ENCODE data around the gene PPP1R1A. TPM values are rescaled to one million over a fixed set of nuclear protein-coding genes. Genes with fewer than 3 reads are reported as not detected.

PPP1R1A gene, protein sequence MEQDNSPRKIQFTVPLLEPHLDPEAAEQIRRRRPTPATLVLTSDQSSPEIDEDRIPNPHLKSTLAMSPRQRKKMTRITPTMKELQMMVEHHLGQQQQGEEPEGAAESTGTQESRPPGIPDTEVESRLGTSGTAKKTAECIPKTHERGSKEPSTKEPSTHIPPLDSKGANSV
- total RNA-seq: not detected
- polyA plus RNA-seq: not detected
- total RNA-seq: 0 reads per million in 6 experiments

DNA sequence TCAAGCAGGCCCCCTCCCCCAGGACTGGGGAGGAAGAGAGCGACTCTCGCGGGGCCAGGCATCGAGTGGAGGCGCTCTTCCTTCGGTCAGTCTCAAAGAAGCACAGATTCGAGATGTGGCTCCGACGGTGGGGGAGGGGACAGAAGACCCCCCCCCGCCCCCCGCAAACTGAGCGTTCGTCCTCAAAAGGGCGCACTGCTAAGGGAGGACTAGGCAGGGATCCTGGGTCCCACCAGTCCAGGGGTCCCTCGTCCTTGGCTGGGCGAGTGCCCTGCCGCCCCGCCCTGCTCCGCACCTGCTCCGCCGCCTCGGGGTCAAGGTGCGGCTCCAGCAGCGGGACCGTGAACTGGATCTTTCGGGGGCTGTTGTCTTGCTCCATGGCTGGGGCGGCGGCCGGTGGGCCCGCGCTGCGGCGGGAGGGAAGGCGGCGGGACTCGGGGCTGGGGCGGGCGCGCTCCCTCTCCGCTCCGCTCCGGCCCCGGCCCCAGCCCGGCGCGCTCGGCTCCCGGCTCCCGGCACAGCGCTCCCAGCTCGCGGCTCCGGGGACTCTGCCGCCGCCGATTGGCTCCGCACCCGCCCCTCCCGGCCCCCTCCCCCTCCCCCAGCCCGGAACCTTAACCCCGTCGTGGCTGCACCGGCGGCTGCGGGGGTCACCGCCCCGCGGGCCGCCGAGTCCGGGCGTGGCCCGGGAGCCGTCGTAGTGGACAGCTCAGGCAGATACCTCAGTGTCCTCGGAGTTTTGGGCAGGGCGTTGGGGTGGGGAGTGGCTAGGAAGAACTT lies at the start of gene PPP1R1A:
PPP1R1A (minus strand) TSS at position 550 of the 780 bp plus-strand sequence; CDS start at position 379, 171 bp downstream.
- DNase-seq (peak in 1 of 10 donors; percentile 14), ATAC-seq (peak; percentile 50 to 63)
- no peaks in the 10 kb centered on the region for H3K36me3 Mint-ChIP-seq
- peak within 1 kb of the TSS; percentile 43 to 81 (median 70) for H3K4me3 Mint-ChIP-seq
- POLR2A ChIA-PET: no interaction called here
- H3K9me3 Mint-ChIP-seq: no peaks in the 10 kb centered on the region
- H3K4me1 Mint-ChIP-seq: peaks cover 7 to 13% (median 10%) of the 10 kb centered on the region in 4 donors
- peaks cover 41 to 78% (median 63%) of the 10 kb centered on the region in 5 donors for H3K27me3 Mint-ChIP-seq
- peak within 1 kb of the TSS in 4 of 10 donors; percentile 20 to 66 (median 58) for H3K27ac Mint-ChIP-seq

DNA sequence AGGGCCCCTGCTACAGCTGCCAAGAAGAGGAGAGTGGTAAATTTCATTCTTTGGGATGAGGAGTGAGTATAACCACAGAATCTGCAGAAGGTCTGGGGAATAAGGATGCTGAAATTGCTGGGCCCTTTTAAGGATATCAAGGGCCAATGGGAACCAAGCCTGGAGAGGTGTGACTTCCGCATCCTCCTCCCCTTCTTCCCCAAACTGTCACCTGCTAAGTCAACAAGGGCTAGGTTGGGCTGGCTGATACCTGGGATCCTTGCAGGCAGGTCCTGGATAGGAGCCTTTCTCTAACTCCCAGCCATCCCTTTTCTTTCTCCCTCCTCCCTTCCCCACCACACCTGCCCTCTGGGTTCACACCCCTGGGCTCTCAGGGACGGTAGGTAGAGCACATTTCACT lies 46.3 kb upstream of the PPP1R1A start, which contains the start of gene LACRT:
LACRT (minus strand) TSS at position 101 of the 400 bp plus-strand sequence; CDS start at position 47, 54 bp downstream.
- H3K27me3 Mint-ChIP-seq: peaks cover 8 to 38% (median 27%) of the 10 kb centered on the region in 5 donors
- H3K4me1 Mint-ChIP-seq: peaks cover 0 to 5% (median 0%) of the 10 kb centered on the region in 4 donors
- ATAC-seq: no peak
- DNase-seq: no peak
- H3K4me3 Mint-ChIP-seq: no peak within 1 kb of the TSS
- H3K27ac Mint-ChIP-seq: peak within 1 kb of the TSS in 2 of 10 donors; percentile 31 to 56
- POLR2A ChIA-PET: no interaction called here
- no peaks in the 10 kb centered on the region for H3K36me3 Mint-ChIP-seq
- no peaks in the 10 kb centered on the region for H3K9me3 Mint-ChIP-seq

DNA sequence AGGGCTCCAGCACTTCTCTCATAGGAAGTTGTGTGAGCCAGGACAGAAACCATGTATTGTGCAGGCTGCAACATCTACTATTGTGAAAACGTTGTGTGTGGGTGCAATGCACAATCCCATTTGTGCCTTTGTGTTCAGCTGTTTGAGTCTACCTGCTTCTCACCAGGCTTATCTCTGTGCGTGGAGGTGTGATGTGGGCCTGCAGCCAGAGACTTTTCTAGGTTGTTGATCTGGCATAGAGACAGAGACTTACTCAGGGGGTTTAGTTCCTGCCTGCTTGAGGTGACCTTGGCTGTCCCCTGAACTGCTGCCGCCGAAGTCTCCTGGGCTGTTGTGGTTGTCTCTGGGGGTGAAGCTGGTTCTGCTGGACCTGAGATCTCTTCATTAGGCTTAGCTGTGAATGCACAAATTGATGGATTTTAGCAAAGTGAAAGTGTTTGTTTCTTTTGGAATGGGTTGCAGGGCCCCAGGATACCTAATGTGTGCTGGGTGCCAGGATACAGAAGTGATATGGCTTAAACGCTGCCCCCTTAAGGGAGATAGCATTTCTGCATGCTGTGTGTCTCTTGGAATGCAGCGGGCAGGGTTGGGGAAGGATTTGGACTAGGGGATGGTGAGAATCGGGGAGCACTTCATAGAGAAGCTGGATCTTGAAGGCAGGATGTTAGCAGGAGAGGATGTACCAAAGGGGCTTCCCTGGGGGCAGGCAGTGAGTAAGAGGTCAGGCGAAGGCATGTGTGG lies 43.7 kb upstream of the PPP1R1A start:
- no peak overlapping the region for H3K4me3 Mint-ChIP-seq
- no peak overlapping the region for H3K27ac Mint-ChIP-seq
- H3K27me3 Mint-ChIP-seq: peaks cover 16 to 57% (median 49%) of the 10 kb centered on the region in 5 donors
- H3K4me1 Mint-ChIP-seq: peaks cover 0 to 5% (median 0%) of the 10 kb centered on the region in 4 donors
- ATAC-seq: no peak
- POLR2A ChIA-PET: no interaction called here
- peaks cover 0 to 10% (median 9%) of the 10 kb centered on the region in 3 donors for H3K36me3 Mint-ChIP-seq
- DNase-seq: no peak
- H3K9me3 Mint-ChIP-seq: peaks cover 5 to 17% (median 8%) of the 10 kb centered on the region in 9 donors

GRCh38 chr12:54631551-54631950 lies 43.1 kb upstream of the PPP1R1A start:
- Mint-ChIP-seq H3K36me3 (peaks cover 6 to 16% (median 12%) of the 10 kb centered on the region in 3 donors), H3K4me3 (no peak overlapping the region), H3K4me1 (peaks cover 0 to 5% (median 0%) of the 10 kb centered on the region in 4 donors), H3K9me3 (peaks cover 5 to 23% (median 13%) of the 10 kb centered on the region in 9 donors), H3K27ac (no peak overlapping the region), H3K27me3 (peaks cover 22 to 64% (median 53%) of the 10 kb centered on the region in 5 donors)
- POLR2A ChIA-PET: no interaction called here
- DNase-seq (no peak), ATAC-seq (no peak)

DNA sequence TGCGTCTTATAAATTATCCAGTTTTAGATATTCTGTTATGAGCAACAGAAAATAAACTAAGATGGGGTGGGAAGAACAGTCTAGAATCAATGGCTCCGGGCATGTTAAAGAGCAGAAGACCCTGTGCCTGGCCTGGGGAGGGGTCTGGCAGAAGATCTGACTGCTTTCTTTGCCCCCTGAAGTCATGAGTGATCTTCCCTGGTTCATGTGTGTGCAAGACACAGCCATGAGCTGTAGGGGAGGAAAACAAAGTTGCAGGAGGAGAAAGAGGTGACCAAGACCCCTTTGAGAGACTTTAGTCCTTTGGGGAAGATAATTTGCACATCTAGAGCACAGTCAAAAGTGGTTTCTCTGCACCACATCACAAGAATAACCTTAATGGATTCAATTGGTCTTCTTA lies 41.5 kb upstream of the PPP1R1A start:
- Mint-ChIP-seq H3K36me3 (peaks cover 7 to 19% (median 12%) of the 10 kb centered on the region in 3 donors), H3K9me3 (peaks cover 5 to 24% (median 15%) of the 10 kb centered on the region in 9 donors), H3K27me3 (peaks cover 33 to 80% (median 53%) of the 10 kb centered on the region in 5 donors), H3K4me3 (no peak overlapping the region), H3K27ac (no peak overlapping the region), H3K4me1 (peaks cover 0 to 5% (median 0%) of the 10 kb centered on the region in 4 donors)
- ATAC-seq (no peak), DNase-seq (no peak)
- POLR2A ChIA-PET: no interaction called here

DNA sequence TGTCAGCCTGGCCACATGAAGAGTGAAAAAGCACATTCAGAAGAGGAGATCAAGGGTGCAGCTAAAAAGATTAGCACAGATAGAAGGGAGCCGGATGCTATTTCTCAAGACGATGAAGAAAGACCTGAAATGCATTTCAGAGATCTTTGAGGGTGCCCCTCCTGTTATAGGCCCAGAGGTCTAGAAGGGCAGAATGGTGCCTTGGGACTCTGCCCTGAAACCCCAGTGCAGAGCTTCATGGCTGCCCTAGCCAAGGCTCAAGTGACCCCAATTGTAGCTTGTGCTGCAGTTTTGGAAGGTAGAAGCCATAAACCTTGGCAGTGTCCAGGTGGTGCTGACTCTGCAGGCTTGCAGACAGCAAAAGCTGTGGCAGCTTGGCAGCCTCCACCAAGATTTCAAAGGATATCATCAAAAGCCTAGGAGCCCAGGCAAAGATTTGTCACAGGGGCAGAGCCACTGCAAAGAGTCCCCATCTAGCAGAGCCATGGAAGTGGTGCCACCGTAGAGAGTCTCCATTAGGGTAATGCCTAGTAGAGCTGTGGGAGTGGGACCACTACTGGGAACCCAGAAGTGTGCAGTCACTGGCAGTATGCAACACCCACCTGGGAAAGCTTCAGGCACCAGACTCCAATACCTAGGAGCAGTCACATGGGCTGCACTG lies 39.9 kb upstream of the PPP1R1A start:
- H3K27ac Mint-ChIP-seq: no peak overlapping the region
- POLR2A ChIA-PET: no interaction called here
- H3K4me3 Mint-ChIP-seq: no peak overlapping the region
- DNase-seq (no peak), ATAC-seq (no peak)
- peaks cover 39 to 82% (median 56%) of the 10 kb centered on the region in 5 donors for H3K27me3 Mint-ChIP-seq
- H3K9me3 Mint-ChIP-seq: peaks cover 5 to 24% (median 15%) of the 10 kb centered on the region in 9 donors
- peaks cover 0 to 5% (median 0%) of the 10 kb centered on the region in 4 donors for H3K4me1 Mint-ChIP-seq
- peaks cover 7 to 19% (median 12%) of the 10 kb centered on the region in 3 donors for H3K36me3 Mint-ChIP-seq

DNA sequence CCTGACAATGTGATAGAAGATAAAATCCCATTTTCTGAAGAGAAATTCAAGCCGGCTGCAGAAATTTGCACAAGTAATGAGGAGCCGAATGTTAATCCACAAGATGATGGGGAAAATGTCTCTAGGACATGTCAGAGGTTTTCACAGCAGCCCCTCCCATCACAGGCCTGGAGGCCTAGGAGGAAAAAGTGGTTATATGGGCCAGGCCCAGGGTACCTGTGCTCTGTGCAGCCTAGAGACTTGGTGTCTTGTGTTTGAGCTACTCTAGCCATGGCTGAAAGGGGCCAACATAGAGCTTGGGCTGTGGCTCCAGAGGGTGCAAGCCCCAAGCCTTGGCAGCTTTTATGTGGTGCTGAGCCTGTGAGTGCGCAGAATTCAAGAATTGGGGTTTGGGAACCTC lies 38.8 kb upstream of the PPP1R1A start:
- Mint-ChIP-seq H3K9me3 (peaks cover 5 to 24% (median 15%) of the 10 kb centered on the region in 9 donors), H3K4me3 (no peak overlapping the region), H3K27ac (no peak overlapping the region), H3K36me3 (peaks cover 7 to 19% (median 12%) of the 10 kb centered on the region in 3 donors), H3K27me3 (peaks cover 40 to 85% (median 61%) of the 10 kb centered on the region in 5 donors), H3K4me1 (peaks cover 0 to 3% (median 0%) of the 10 kb centered on the region in 4 donors)
- no peak for DNase-seq
- ATAC-seq: no peak
- POLR2A ChIA-PET: no interaction called here

DNA sequence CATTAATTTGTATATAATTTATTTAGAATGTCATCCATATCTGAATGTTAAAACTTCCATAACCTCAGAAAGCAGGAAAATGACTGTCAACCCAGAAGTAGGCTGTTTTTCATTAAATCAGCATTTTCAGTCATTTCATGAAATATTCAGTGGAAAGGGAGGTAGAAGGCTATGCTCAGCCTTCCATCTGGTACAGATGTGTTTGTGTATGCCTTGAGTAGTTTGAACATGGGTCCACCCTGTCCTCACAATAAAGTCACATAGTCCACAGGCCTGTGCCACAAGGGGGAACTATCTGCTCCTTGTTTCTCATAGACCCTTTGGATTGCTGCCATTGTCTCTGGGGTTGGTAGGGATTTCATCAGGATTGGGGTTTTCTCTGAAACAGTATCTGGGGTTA lies 37.1 kb upstream of the PPP1R1A start:
- peaks cover 7 to 19% (median 12%) of the 10 kb centered on the region in 3 donors for H3K36me3 Mint-ChIP-seq
- POLR2A ChIA-PET: no interaction called here
- no peaks in the 10 kb centered on the region for H3K4me1 Mint-ChIP-seq
- DNase-seq (no peak), ATAC-seq (no peak)
- no peak overlapping the region for H3K27ac Mint-ChIP-seq
- no peak overlapping the region for H3K4me3 Mint-ChIP-seq
- H3K9me3 Mint-ChIP-seq: peaks cover 5 to 24% (median 15%) of the 10 kb centered on the region in 9 donors
- peaks cover 49 to 96% (median 62%) of the 10 kb centered on the region in 5 donors for H3K27me3 Mint-ChIP-seq

GRCh38 chr12:54624315-54625279 lies 36.1 kb upstream of the PPP1R1A start:
- DNase-seq (no peak), ATAC-seq (no peak)
- Mint-ChIP-seq H3K9me3 (peaks cover 5 to 24% (median 15%) of the 10 kb centered on the region in 9 donors), H3K27me3 (peaks cover 48 to 87% (median 57%) of the 10 kb centered on the region in 5 donors), H3K4me3 (no peak overlapping the region), H3K36me3 (peaks cover 7 to 19% (median 12%) of the 10 kb centered on the region in 3 donors), H3K27ac (no peak overlapping the region), H3K4me1 (no peaks in the 10 kb centered on the region)
- POLR2A ChIA-PET: no interaction called here

GRCh38 chr12:54622463-54623183 lies 34.2 kb upstream of the PPP1R1A start:
- Mint-ChIP-seq H3K36me3 (peaks cover 7 to 13% (median 7%) of the 10 kb centered on the region in 3 donors), H3K27ac (peak overlapping the region in 1 of 10 donors; percentile 19), H3K9me3 (peaks cover 0 to 13% (median 10%) of the 10 kb centered on the region in 9 donors), H3K4me1 (no peaks in the 10 kb centered on the region), H3K27me3 (peaks cover 40 to 75% (median 48%) of the 10 kb centered on the region in 5 donors), H3K4me3 (no peak overlapping the region)
- DNase-seq: no peak
- POLR2A ChIA-PET: no interaction called here
- ATAC-seq: no peak
